OCI-LY1 (cell line): ENCODE results near the gene TCEAL8.

Experiments
- CTCF ChIP-seq: fragments of 200-600 bp; sonication (generic), shearing (Covaris generic); IDR thresholded peaks from 2 replicates; pipeline ENCODE4 v1.5.1; 2017; ENCODE audit warnings: mild to moderate bottlenecking, antibody characterized with exemption, low read length, moderate library complexity, mixed read lengths
- EZH2 ChIP-seq: fragments of 200-600 bp; sonication (generic), shearing (Covaris generic); IDR thresholded peaks from 2 replicates; pipeline ENCODE4 v1.8.0; 2017; ENCODE audit warnings: borderline replicate concordance, mixed run types, mild to moderate bottlenecking, antibody characterized with exemption, low read length, moderate library complexity, mixed read lengths

DNA sequence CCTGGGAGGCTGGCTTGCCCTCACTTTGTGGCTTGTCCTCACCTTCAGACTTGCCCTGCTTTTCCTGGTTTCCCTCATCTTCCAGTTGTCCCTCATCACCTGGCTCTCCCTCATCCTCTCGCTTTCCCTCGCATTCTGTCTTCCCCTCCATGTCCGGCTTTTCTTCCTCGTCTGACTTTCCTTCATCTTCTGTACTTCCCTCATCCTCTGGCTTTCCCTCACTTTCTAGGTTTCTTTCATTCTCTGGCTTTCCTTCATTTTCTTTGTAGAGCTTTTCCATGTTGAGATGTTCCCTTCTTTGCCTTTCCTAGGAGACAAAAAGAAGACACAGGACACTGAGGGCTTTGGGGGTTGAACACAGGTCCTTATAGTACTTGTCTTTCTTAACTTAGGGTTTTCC is 19.3 kb upstream of the TCEAL8 start:
- TF ChIP-seq CTCF (no peak), EZH2 (no peak)
